ENCODE results near the gene RXRG.

RXRG gene

DNA sequence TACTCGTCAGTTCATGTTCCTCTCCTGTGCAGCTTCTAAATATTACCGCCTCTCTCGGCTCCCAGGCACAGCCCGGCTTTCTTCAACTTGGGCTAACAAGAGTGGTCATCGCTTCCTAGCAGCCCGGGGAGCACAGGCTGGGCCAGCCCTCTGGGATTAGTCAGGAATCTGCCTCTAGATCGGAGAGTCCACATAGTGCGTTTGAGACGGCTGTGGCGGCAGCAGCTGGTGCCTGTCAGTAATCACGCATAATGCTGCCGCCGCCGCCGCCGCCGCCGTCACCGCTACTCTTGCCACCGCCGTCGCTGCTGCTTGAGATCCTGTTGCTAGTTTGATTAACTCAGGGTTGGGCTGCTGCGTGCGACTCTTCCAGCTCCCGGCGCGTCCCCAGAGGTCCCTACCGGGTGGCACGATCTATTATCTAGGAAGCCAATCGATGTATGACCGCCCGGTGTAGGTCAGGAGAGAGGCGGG lies at the start of gene RXRG:
RXRG (minus strand) TSS at position 230 of the 474 bp plus-strand sequence. CDS start 233 bp downstream, outside the sequence.
- CTCF ChIA-PET, result no interaction called here
- no peaks in the 10 kb centered on the region for H3K36me3 Mint-ChIP-seq
- DNase-seq, result peak; percentile 38
- peaks cover 32% of the 10 kb centered on the region for H3K27me3 Mint-ChIP-seq
- H3K27ac Mint-ChIP-seq, result no peak within 1 kb of the TSS
- no peaks in the 10 kb centered on the region for H3K4me1 Mint-ChIP-seq
- H3K4me3 Mint-ChIP-seq, result no peak within 1 kb of the TSS
- H3K9me3 Mint-ChIP-seq, result no peaks in the 10 kb centered on the region

DNA sequence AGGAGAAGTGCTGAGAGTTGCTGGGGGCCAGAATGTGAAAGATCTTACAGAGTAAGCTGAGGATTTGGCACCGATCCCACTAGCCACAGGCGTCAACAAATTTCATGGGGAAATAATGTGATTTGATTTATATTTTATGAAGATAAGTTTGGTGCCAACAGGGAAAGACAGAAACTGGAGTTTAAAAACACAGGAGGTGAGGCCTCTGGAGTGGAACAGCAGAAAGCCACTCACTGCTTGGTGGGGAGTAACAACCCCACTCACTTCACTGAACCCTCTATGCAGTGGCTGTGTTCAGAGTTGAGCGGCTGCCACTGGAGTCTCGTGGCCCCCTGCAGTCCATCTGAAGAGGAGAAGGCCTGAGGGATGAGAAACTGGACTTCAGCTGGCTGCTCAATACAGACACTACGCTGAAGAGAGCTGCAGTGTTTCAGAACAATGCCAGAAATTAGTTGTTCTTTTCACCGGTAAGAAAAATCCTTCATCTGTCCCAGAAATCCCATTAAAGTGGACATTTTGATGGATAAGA lies 48.0 kb upstream of the RXRG start:
- Mint-ChIP-seq H3K4me3 (no peak overlapping the region), H3K4me1 (no peaks in the 10 kb centered on the region), H3K27ac (no peak overlapping the region), H3K27me3 (peaks cover 34% of the 10 kb centered on the region), H3K9me3 (no peaks in the 10 kb centered on the region), H3K36me3 (no peaks in the 10 kb centered on the region)
- CTCF ChIA-PET, result no interaction called here
- no peak for DNase-seq

DNA sequence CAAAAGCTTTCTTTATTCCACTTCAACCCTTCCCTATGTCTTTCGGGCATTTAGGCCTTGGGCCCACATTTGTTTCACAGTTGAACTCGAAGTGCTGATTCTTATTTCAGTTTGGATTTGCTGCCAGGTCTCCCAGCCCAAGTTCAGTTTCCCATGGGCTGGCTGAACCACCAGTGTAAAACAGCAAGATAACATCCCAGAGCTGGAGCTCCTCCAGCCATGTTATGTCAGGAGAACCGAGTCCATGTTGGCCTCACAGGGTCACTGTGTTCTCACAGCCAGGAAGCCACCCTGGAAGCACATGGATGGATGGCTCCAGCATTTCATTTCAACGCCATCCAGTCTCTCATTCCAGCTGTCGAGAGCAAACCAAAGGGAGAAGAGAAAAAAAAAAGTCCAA lies 45.2 kb upstream of the RXRG start:
- H3K27ac Mint-ChIP-seq, result no peak overlapping the region
- DNase-seq, result no peak
- H3K4me3 Mint-ChIP-seq, result no peak overlapping the region
- H3K4me1 Mint-ChIP-seq, result peaks cover 4% of the 10 kb centered on the region
- H3K27me3 Mint-ChIP-seq, result peaks cover 17% of the 10 kb centered on the region
- no peaks in the 10 kb centered on the region for H3K9me3 Mint-ChIP-seq
- H3K36me3 Mint-ChIP-seq, result no peaks in the 10 kb centered on the region
- CTCF ChIA-PET, result no interaction called here

DNA sequence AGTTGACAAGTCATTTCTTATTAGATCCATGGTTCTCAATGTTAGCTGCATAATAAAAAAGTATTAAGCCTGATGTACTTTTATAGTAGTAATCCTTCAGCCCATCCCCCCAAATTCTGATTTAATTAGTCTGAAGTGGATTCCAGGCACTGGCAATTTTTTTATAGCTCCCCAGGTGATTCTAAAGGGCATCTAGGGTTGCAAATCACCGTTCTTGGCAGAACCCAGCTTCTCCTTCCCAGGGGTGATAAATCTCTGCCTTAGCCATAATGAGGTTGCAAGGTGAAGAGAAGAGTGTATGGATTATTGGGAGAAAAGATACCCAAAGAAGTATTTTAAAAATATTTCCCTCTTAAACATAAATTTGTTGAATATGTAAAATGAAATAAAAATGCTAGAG lies 43.0 kb upstream of the RXRG start:
- H3K36me3 Mint-ChIP-seq, result no peaks in the 10 kb centered on the region

DNA sequence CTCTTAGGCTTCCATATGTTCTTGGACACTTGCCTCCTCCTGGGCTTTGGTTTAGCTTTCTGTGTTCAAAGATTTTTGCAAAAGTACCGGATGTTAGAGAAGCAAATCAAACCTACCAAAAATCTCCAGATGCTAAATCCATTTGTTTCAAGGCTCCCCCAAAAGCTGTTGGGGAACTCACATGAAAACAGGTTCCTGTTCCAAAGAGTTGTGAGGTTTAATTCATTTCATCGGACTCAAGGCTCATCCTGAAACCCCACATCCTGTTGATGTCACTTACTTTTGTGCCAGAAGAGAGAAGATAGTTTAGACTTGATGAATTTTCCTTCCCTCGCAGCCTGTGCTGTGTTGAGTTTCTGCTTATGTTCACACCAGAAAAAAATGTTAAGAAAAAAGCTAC lies 41.7 kb upstream of the RXRG start:
- CTCF ChIA-PET, result interaction anchor here (0.6 kb wide), 1 partner anchor 1383 kb away, joined by 3 read pairs; no protein-coding TSS in a partner anchor
- H3K27me3 Mint-ChIP-seq, result peaks cover 4% of the 10 kb centered on the region
- H3K27ac Mint-ChIP-seq, result no peak overlapping the region
- DNase-seq, result no peak
- H3K4me3 Mint-ChIP-seq, result no peak overlapping the region
- no peaks in the 10 kb centered on the region for H3K36me3 Mint-ChIP-seq
- H3K4me1 Mint-ChIP-seq, result peaks cover 12% of the 10 kb centered on the region
- H3K9me3 Mint-ChIP-seq, result no peaks in the 10 kb centered on the region

More for the DNA sequence above, 43.0 kb upstream of the RXRG start:
- Mint-ChIP-seq H3K4me3 (no peak overlapping the region), H3K27ac (no peak overlapping the region), H3K9me3 (no peaks in the 10 kb centered on the region), H3K27me3 (peaks cover 11% of the 10 kb centered on the region), H3K4me1 (peaks cover 4% of the 10 kb centered on the region)
- CTCF ChIA-PET, result no interaction called here
- no peak for DNase-seq

DNA sequence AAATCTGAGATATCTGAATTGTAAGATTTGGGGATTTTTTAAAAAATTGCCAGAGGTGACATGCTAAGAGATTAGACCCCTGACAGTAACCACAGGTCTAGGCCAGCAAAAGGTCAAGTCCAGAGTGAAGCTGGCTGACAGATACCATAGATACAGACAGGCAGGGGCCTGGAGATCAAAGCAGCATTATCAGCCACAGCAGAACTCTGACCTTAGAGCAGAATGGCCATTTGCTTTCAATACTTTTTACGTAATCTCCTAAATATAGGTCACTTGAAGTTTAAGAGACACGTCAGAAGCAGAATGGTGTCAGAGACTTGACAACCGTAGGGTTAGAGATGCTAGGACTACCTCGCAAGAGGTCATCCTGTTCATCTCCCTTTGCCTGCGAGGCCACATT lies 40.8 kb upstream of the RXRG start:
- H3K36me3 Mint-ChIP-seq, result no peaks in the 10 kb centered on the region
- DNase-seq, result no peak
- peaks cover 7% of the 10 kb centered on the region for H3K27me3 Mint-ChIP-seq
- no peak overlapping the region for H3K27ac Mint-ChIP-seq
- H3K9me3 Mint-ChIP-seq, result no peaks in the 10 kb centered on the region
- H3K4me1 Mint-ChIP-seq, result peaks cover 12% of the 10 kb centered on the region
- no peak overlapping the region for H3K4me3 Mint-ChIP-seq
- CTCF ChIA-PET, result no interaction called here

DNA sequence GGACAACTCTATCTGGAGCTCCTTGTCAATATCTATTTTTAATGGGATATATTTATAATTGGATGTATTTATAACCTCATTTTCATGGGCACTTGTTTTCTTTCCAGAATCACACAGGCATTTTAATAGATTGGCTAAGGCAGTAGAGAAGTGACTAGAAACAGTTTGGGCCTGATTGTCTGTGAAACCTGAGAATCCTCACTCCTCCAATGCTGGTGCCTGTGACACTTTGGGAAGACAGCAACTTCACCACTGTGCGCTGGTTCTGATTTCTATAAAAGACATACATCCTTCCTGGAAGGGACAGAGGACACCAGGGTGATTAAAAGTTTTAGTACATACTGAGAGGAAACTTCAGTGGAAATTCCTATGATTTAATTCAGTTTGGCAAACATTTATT lies 39.6 kb upstream of the RXRG start:
- Mint-ChIP-seq H3K36me3 (no peaks in the 10 kb centered on the region), H3K4me3 (no peak overlapping the region), H3K9me3 (no peaks in the 10 kb centered on the region), H3K27ac (no peak overlapping the region), H3K27me3 (peaks cover 3% of the 10 kb centered on the region), H3K4me1 (peaks cover 12% of the 10 kb centered on the region)
- DNase-seq, result no peak
- CTCF ChIA-PET, result no interaction called here

DNA sequence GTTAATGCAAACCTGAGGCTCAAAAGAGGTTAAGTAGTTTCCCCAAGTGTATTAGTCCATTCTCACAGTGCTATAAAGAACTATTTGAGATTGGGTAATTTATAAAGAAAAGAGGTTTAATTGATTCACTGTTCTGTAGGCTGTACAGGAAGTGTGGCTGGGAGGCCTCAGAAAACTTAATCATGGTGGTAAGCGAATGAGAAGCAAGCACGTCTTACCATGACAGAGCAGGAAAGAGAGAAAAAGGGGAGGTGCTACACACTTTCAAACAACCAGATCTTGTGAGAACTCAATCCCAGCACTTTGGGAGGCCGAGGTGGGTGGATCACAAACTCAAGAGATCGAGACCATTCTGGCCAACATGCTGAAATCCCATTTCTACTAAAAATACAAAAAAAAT lies 38.5 kb upstream of the RXRG start:
- H3K27ac Mint-ChIP-seq, result no peak overlapping the region
- H3K4me3 Mint-ChIP-seq, result no peak overlapping the region
- no peak for DNase-seq
- peaks cover 3% of the 10 kb centered on the region for H3K27me3 Mint-ChIP-seq
- CTCF ChIA-PET, result interaction anchor here (1.6 kb wide), 1 partner anchor 116 kb away, joined by 4 read pairs; no protein-coding TSS in a partner anchor
- no peaks in the 10 kb centered on the region for H3K9me3 Mint-ChIP-seq
- H3K36me3 Mint-ChIP-seq, result no peaks in the 10 kb centered on the region
- H3K4me1 Mint-ChIP-seq, result peaks cover 12% of the 10 kb centered on the region

DNA sequence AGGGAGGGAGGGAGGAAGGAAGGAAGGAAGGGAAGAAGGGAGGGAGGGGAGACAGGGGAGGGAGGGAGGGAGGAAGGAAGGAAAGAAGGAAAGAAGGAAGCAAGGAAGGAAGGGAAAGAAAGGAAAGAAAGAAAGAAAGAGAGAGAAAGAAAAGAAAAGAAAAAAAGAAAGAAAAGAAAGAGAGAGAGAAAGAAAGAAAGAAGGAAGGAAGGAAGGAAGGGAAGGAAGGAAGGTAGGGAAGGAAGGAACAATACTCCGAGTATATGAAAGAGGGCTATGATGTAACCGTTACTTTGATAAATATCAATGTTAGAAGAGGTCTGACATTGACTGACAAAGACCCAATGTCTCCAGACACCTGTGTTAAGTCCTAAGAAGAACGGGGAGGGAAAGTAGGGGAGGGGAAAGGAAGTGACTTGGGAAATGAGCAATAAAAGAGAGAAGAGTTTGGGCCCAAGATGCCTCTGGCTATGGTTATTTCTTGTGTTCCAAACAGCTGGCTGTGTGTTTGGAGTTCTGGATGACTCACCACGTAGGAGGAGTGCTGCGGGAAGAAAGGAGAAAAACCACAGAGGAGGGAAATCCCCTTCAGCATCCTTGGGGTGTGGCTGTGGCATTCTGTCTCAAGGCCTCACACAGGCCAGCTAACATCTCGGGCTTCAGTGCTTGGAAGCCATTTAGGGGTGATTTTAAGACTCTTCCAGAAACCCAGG lies 37.0 kb upstream of the RXRG start:
- H3K36me3 Mint-ChIP-seq, result no peaks in the 10 kb centered on the region
- H3K27ac Mint-ChIP-seq, result no peak overlapping the region
- H3K4me3 Mint-ChIP-seq, result no peak overlapping the region
- DNase-seq, result no peak
- peaks cover 10% of the 10 kb centered on the region for H3K4me1 Mint-ChIP-seq
- no peaks in the 10 kb centered on the region for H3K9me3 Mint-ChIP-seq
- peaks cover 3% of the 10 kb centered on the region for H3K27me3 Mint-ChIP-seq
- CTCF ChIA-PET, result interaction anchor here (0.7 to 1.6 kb wide), 2 partner anchors 106 to 115 kb away, joined by 3 to 4 read pairs; no protein-coding TSS in a partner anchor

DNA sequence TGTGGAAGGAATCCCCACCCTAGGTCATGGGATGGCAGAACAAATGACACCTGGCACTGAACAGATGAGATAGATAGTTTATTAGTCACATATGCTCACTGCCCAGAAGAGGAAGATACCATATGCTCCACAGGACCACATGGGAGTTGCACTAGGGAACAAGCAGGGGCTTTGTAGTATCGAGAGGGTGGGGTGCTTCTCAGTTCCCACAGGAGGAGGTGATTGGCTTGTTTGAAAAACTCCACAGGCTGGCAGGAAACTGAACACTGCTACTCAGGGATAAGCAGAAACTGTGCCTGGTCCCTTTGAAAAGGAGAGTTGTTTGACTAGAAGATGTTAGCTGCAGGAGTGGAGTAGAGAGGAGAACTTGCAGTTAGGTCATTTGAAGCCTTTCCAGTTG lies 31.9 kb upstream of the RXRG start:
- H3K36me3 Mint-ChIP-seq, result no peaks in the 10 kb centered on the region
- no peak overlapping the region for H3K4me3 Mint-ChIP-seq
- H3K27ac Mint-ChIP-seq, result no peak overlapping the region
- H3K9me3 Mint-ChIP-seq, result no peaks in the 10 kb centered on the region
- CTCF ChIA-PET, result no interaction called here
- peaks cover 21% of the 10 kb centered on the region for H3K27me3 Mint-ChIP-seq
- H3K4me1 Mint-ChIP-seq, result peaks cover under 1% of the 10 kb centered on the region
- no peak for DNase-seq

DNA sequence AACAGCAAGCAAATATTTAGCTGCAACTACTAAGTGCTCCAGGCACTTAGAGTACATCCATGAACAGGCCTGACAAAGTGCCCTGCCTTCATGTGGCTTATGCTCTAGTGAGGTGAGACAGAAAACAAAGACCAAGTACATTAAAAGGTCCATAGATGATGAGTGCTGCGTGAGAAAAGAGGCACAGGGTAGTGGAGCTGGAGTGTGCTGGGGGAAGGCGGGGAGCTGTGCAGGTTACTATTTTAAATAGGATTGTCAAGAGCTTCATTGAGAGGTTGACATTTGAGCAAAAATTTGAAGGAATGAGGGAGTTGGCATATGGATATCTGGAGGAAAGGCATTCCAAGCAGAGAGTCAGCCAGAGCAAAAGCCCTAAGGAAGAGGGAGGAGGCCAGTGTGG lies 29.3 kb upstream of the RXRG start:
- Mint-ChIP-seq H3K36me3 (no peaks in the 10 kb centered on the region), H3K27me3 (peaks cover 28% of the 10 kb centered on the region), H3K9me3 (no peaks in the 10 kb centered on the region), H3K4me3 (no peak overlapping the region), H3K27ac (no peak overlapping the region), H3K4me1 (no peaks in the 10 kb centered on the region)
- CTCF ChIA-PET, result interaction anchor here (0.8 to 1.5 kb wide), 2 partner anchors 10 to 105 kb away, joined by 3 read pairs; no protein-coding TSS in a partner anchor
- DNase-seq, result no peak

DNA sequence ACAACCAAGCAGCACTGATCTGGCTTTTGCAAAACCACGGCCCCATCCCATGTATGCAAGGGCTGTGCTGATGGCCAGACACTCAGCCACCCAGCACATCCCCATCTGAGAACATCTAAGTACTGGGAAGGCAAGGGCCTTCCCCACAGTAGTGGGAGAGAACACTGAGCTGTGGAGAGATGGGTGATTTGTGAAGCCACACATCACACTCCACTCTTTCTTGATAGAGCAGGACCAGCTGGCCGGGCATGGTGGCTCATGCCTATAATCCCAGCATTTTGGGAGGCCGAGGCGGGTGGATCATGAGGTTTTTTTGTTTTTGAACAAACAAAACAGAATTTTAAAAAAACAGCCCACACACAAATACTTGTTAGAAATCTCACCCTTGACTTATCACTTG lies 28.2 kb upstream of the RXRG start:
- Mint-ChIP-seq H3K36me3 (no peaks in the 10 kb centered on the region), H3K4me3 (no peak overlapping the region), H3K4me1 (no peaks in the 10 kb centered on the region), H3K27ac (no peak overlapping the region), H3K9me3 (no peaks in the 10 kb centered on the region), H3K27me3 (peaks cover 33% of the 10 kb centered on the region)
- CTCF ChIA-PET, result interaction anchor here (1.0 kb wide), 1 partner anchor 106 kb away, joined by 5 read pairs; no protein-coding TSS in a partner anchor
- no peak for DNase-seq

DNA sequence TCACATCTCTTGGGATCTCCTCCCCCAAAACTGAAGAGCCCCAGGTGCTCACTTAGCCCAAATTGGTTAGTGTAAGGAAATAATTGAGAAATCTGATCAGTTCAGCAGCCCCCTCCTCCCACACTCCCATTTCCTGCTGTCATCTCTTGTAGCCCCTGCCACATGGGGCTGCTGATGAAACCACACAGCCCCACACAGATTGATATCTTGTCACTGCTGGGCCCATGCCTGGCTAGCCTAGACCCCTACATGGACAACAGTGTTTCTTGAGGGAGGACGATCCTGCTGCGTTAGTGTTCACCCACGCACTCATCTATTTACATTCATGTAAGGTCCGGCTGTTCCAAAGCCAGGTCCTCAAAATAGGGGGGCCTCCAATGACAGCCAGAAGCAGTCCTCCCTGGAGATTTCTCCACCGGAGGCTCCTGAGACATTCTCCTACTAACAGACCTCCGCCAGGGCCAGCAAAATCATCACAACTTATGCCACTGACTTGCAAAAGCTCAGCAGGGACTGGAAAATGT lies 23.9 kb upstream of the RXRG start:
- CTCF ChIA-PET, result no interaction called here
- Mint-ChIP-seq H3K27me3 (peaks cover 45% of the 10 kb centered on the region), H3K4me1 (no peaks in the 10 kb centered on the region), H3K4me3 (no peak overlapping the region), H3K9me3 (no peaks in the 10 kb centered on the region), H3K36me3 (no peaks in the 10 kb centered on the region), H3K27ac (no peak overlapping the region)
- DNase-seq, result no peak

DNA sequence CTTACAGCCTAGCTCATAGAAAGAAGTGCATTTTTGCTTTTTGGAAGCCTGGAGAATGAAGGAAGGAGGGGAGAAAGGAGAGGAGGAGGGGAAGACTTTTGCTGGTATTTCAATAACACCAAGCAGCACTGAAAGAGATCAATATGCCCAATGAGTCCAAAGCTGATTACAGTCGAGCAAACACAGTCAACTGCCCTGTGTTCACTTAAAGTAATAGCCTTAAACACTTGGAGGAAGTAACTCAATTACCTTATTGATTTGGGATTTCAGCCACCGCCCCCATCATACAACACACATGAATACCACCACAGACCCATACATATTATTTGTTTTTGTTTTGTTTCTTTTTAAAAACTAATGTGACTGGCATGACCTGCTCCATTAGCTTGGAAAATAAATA lies 23.3 kb upstream of the RXRG start:
- no peak overlapping the region for H3K27ac Mint-ChIP-seq
- no peak overlapping the region for H3K4me3 Mint-ChIP-seq
- CTCF ChIA-PET, result no interaction called here
- H3K36me3 Mint-ChIP-seq, result no peaks in the 10 kb centered on the region
- no peak for DNase-seq
- H3K27me3 Mint-ChIP-seq, result peaks cover 41% of the 10 kb centered on the region
- no peaks in the 10 kb centered on the region for H3K9me3 Mint-ChIP-seq
- no peaks in the 10 kb centered on the region for H3K4me1 Mint-ChIP-seq

DNA sequence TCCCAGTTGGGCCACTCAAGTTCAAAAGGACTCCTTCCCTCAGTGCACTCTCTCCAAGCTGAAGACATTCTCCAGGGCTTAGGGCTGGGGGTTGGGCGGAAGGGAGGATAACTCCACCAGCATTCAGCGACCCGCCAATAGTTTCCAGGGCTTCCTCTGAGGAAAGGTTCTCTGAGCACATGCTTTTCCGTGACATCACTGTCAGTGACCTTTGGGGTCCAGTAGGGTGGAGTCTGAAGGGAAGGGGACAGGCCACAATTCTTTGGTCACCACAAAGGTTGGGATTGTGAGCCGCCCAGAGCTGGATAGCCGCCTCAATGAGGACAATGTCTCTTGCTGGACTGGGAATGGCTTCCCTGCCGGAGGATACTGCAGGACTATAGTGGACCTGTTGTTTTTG lies 22.8 kb upstream of the RXRG start:
- H3K4me1 Mint-ChIP-seq, result no peaks in the 10 kb centered on the region
- no peaks in the 10 kb centered on the region for H3K36me3 Mint-ChIP-seq
- CTCF ChIA-PET, result no interaction called here

More for the DNA sequence above, 22.8 kb upstream of the RXRG start:
- Mint-ChIP-seq H3K27ac (no peak overlapping the region), H3K9me3 (no peaks in the 10 kb centered on the region), H3K4me3 (no peak overlapping the region), H3K27me3 (peaks cover 41% of the 10 kb centered on the region)
- DNase-seq, result no peak
